Head of caudate nucleus (tissue), 42 donors: ENCODE measurements around the gene SLC25A52.
"Not testable (repeated sequence)": the region's sequence is repeated elsewhere in the genome, so short reads cannot be mapped to it uniquely, and the experiment has no call there.

Experiments
- DNase-seq, 42 donors: peaks; one replicate each; pipeline versions ENCODE4 v3.0.0 to v3.0.0-alpha.2; 2020 to 2021; ENCODE audit warnings: mixed read lengths in 7 of 42
- intact Hi-C: fragments of 100-400 bp; cut with DNase I; formaldehyde crosslinking; loops from one replicate; pipeline ENCODE4 v1.15.0; 2022

Gene SLC25A52

GRCh38 chr18:31744321-31745067 is 16.2 kb downstream of the SLC25A52 start:
- no peak for DNase-seq
- intact Hi-C loops, result loop anchor here (5.0 kb wide), 1 partner anchor 233 kb away; no protein-coding TSS in a partner anchor

- intact Hi-C loops, result loop anchor here (5.0 kb wide), 1 partner anchor 234 kb away; no protein-coding TSS in a partner anchor
- peak in 1 of 42 donors; percentile 9 for DNase-seq
These were observed 17.1 kb downstream of the SLC25A52 start for GRCh38 chr18:31743600-31743999.

- peak in 39 of 42 donors; percentile 4 to 85 (median 60) for DNase-seq
- intact Hi-C loops, result loop anchor here (5.0 kb wide), 1 partner anchor 236 kb away; no protein-coding TSS in a partner anchor
These were observed 19.5 kb downstream of the SLC25A52 start for GRCh38 chr18:31741097-31741735.

GRCh38 chr18:31740180-31740579 is 20.5 kb downstream of the SLC25A52 start:
- intact Hi-C loops, result loop anchor here (5.0 kb wide), 1 partner anchor 237 kb away; no protein-coding TSS in a partner anchor
- no peak for DNase-seq

- no peak for DNase-seq
- intact Hi-C loops, result loop anchor here (5.0 kb wide), 1 partner anchor 238 kb away; no protein-coding TSS in a partner anchor
These were observed 21.0 kb downstream of the SLC25A52 start for GRCh38 chr18:31739651-31740050.

GRCh38 chr18:31738460-31739407 is 21.9 kb downstream of the SLC25A52 start:
- no peak for DNase-seq
- intact Hi-C loops, result no loop called here

- DNase-seq, result no peak
- intact Hi-C loops, result no loop called here
These were observed 24.1 kb downstream of the SLC25A52 start for GRCh38 chr18:31736630-31737029.

GRCh38 chr18:31731628-31732027 is 29.1 kb downstream of the SLC25A52 start:
- no peak for DNase-seq
- intact Hi-C loops, result no loop called here

GRCh38 chr18:31729196-31729595 is 31.5 kb downstream of the SLC25A52 start:
- intact Hi-C loops, result not testable (repeated sequence)

GRCh38 chr18:31723990-31724711 is 36.5 kb downstream of the SLC25A52 start:
- intact Hi-C loops, result loop anchor here (2.0 kb wide), 1 partner anchor 167 kb away; no protein-coding TSS in a partner anchor
- peak in 36 of 42 donors; percentile 3 to 54 (median 21) for DNase-seq

More at GRCh38 chr18:31729196-31729595, 31.5 kb downstream of the SLC25A52 start:
- not testable (repeated sequence) for DNase-seq

GRCh38 chr18:31723639-31723989 is 37.1 kb downstream of the SLC25A52 start:
- no peak for DNase-seq

GRCh38 chr18:31722369-31722957 is 38.2 kb downstream of the SLC25A52 start:
- intact Hi-C loops, result loop anchor here (2.0 kb wide), 1 partner anchor 166 kb away; no protein-coding TSS in a partner anchor
- DNase-seq, result peak; percentile 30 to 94 (median 86)

More at GRCh38 chr18:31723639-31723989, 37.1 kb downstream of the SLC25A52 start:
- intact Hi-C loops, result loop anchor here (2.0 kb wide), 1 partner anchor 167 kb away; no protein-coding TSS in a partner anchor

GRCh38 chr18:31721601-31722000 is 39.1 kb downstream of the SLC25A52 start:
- intact Hi-C loops, result no loop called here
- DNase-seq, result no peak

- DNase-seq, result no peak
- intact Hi-C loops, result no loop called here
These were observed 39.8 kb downstream of the SLC25A52 start for GRCh38 chr18:31720867-31721266.

GRCh38 chr18:31719363-31720006 is 41.2 kb downstream of the SLC25A52 start:
- intact Hi-C loops, result no loop called here
- DNase-seq, result no peak

GRCh38 chr18:31718386-31718785 is 42.3 kb downstream of the SLC25A52 start:
- intact Hi-C loops, result no loop called here
- DNase-seq, result no peak

GRCh38 chr18:31716362-31716761 is 44.3 kb downstream of the SLC25A52 start:
- no peak for DNase-seq
- intact Hi-C loops, result no loop called here
